Activated gamma-delta T cell treated with anti-CD3 and anti-CD28 coated beads, Interleukin-2, amount 50 U/mL, for 16 hours (primary cell): Measurements from ENCODE around the gene PPFIBP1.
"Not testable (repeated sequence)": the region's sequence is repeated elsewhere in the genome, so short reads cannot be mapped to it uniquely, and the experiment has no call there.

Experiments used
- DNase-seq: peaks from one replicate; pipeline ENCODE4 v3.0.0-alpha.2; 2020; ENCODE audit warnings: low read depth

PPFIBP1 gene

GRCh38 chr12:27542628-27543027 is 18.6 kb downstream of the PPFIBP1 start:
- DNase-seq: no peak

- not testable (repeated sequence) for DNase-seq
These were observed 20.9 kb downstream of the PPFIBP1 start for GRCh38 chr12:27544858-27545257.

GRCh38 chr12:27545665-27546064 is 21.7 kb downstream of the PPFIBP1 start:
- no peak for DNase-seq

- DNase-seq: no peak
These were observed 23.6 kb downstream of the PPFIBP1 start for GRCh38 chr12:27547592-27547991.

GRCh38 chr12:27548301-27549199 is 24.5 kb downstream of the PPFIBP1 start:
- DNase-seq: no peak

- DNase-seq: no peak
These were observed 25.3 kb downstream of the PPFIBP1 start for GRCh38 chr12:27549236-27549800.

- DNase-seq: no peak
These were observed 26.0 kb downstream of the PPFIBP1 start for GRCh38 chr12:27549801-27550652.

GRCh38 chr12:27550653-27550975 is 26.6 kb downstream of the PPFIBP1 start:
- no peak for DNase-seq

GRCh38 chr12:27551172-27551840 is 27.3 kb downstream of the PPFIBP1 start:
- DNase-seq: no peak

GRCh38 chr12:27552235-27552634 is 28.2 kb downstream of the PPFIBP1 start:
- no peak for DNase-seq

GRCh38 chr12:27552886-27553560 is 29.0 kb downstream of the PPFIBP1 start:
- no peak for DNase-seq

- no peak for DNase-seq
These were observed 29.9 kb downstream of the PPFIBP1 start for GRCh38 chr12:27553941-27554340.

GRCh38 chr12:27554421-27555186 is 30.6 kb downstream of the PPFIBP1 start:
- no peak for DNase-seq

- DNase-seq: no peak
These were observed 31.4 kb downstream of the PPFIBP1 start for GRCh38 chr12:27555361-27555760.

GRCh38 chr12:27555925-27556778 is 32.1 kb downstream of the PPFIBP1 start:
- no peak for DNase-seq

GRCh38 chr12:27560126-27560525 is 36.1 kb downstream of the PPFIBP1 start:
- DNase-seq: no peak

GRCh38 chr12:27561535-27562350 is 37.7 kb downstream of the PPFIBP1 start:
- no peak for DNase-seq

GRCh38 chr12:27564612-27565213 is 40.7 kb downstream of the PPFIBP1 start:
- no peak for DNase-seq

- no peak for DNase-seq
These were observed 42.2 kb downstream of the PPFIBP1 start for GRCh38 chr12:27566159-27566558.
